Endothelial cell of umbilical vein (primary cell): ENCODE data around the gene ABAT. TPM values are rescaled to one million over a fixed set of nuclear protein-coding genes. Genes with fewer than 3 reads are reported as not detected.

ENCODE experiments used
- BruUV-seq: library from RNA; stranded (reverse); fragments of 400-500 nt; replicated peaks from 2 replicates; lab custom pipeline; 2021; lab: Mats Ljungman, UMichigan
- CTCF ChIA-PET: fragments of 300-600, 350-600 bp; sonication (Branson Sonifier 250); formaldehyde crosslinking; loops from one replicate; lab custom pipeline; 2021; ENCODE audit warnings: antibody characterized with exemption, inconsistent platforms; lab: Charles Lee
- POLR2A ChIA-PET: fragments of 300-600, 350-600 bp; sonication (Branson Sonifier 250); formaldehyde crosslinking; loops from one replicate; lab custom pipeline; 2021; ENCODE audit warnings: antibody characterized with exemption, inconsistent platforms; lab: Charles Lee
- DNase-seq: peaks from one replicate; pipeline ENCODE4 v3.0.0-alpha.2; 2011; ENCODE audit warnings: low read depth, low spot score
- FAIRE-seq: peaks from 2 replicates; lab custom pipeline; 2011; peaks lifted over from hg19 to GRCh38; lab: Jason Lieb, UNC
- H2AFZ ChIP-seq: 2 replicates; pipeline ENCODE4 v1.6.0; 2012; ENCODE audit warnings: low read depth, low read length, control low read depth, inconsistent platforms
- H3K27ac ChIP-seq: 2 replicates; pipeline ENCODE4 v1.5.1; 2011; ENCODE audit warnings: low read depth, mild to moderate bottlenecking, control low read depth, low read length, moderate library complexity; ENCODE audit not compliant: insufficient read depth
- H3K27me3 ChIP-seq, 2 experiments: 2 replicates each; pipeline versions ENCODE4 v1.6.0 to v1.6.1; 2011; ENCODE audit warnings: low read length in 2 of 2, mixed read lengths in 1 of 2; ENCODE audit not compliant: control insufficient read depth in 2 of 2, insufficient read depth in 2 of 2
- H3K36me3 ChIP-seq, 2 experiments: 2 replicates in 1 of 2; 3 replicates in 1 of 2; pipeline ENCODE4 v1.5.1; 2011; ENCODE audit warnings: low read length in 2 of 2, mild to moderate bottlenecking in 1 of 2, moderate library complexity in 1 of 2; ENCODE audit not compliant: control insufficient read depth in 2 of 2, insufficient read depth in 2 of 2; ENCODE audit errors: extremely low read depth in 1 of 2
- H3K4me1 ChIP-seq: 3 replicates; pipeline ENCODE4 v1.5.1; 2011; ENCODE audit warnings: mild to moderate bottlenecking, low read length; ENCODE audit not compliant: control insufficient read depth, insufficient read depth; ENCODE audit errors: extremely low read depth
- H3K4me2 ChIP-seq: 2 replicates; pipeline ENCODE4 v1.6.1; 2011; ENCODE audit warnings: low read length, control low read depth, mixed read lengths; ENCODE audit not compliant: insufficient read depth
- H3K4me3 ChIP-seq, 3 experiments: fragments of 200-600 bp in 1 of 3; sonication (generic), shearing (Covaris generic) in 1 of 3; replicated peaks in 1 of 3; 2 replicates each; pipeline ENCODE4 v1.5.1; 2011 to 2016; ENCODE audit warnings: control low read depth in 3 of 3, low read length in 3 of 3, mild to moderate bottlenecking in 2 of 3, inconsistent platforms in 1 of 3, low read depth in 1 of 3, moderate library complexity in 1 of 3; ENCODE audit not compliant: insufficient read depth in 1 of 3
- H3K79me2 ChIP-seq: 2 replicates; pipeline ENCODE4 v1.6.0; 2012; ENCODE audit warnings: low read length, inconsistent platforms; ENCODE audit not compliant: control insufficient read depth, insufficient read depth
- H3K9ac ChIP-seq: replicated peaks from 2 replicates; pipeline ENCODE3; 2011; ENCODE audit warnings: low read length, control low read depth; ENCODE audit not compliant: insufficient read depth; ENCODE audit errors: extremely low read depth
- H3K9me1 ChIP-seq: replicated peaks from 3 replicates; pipeline ENCODE4 v1.6.0; 2011; ENCODE audit warnings: mild to moderate bottlenecking, low read length; ENCODE audit not compliant: control insufficient read depth, insufficient read depth; ENCODE audit errors: extremely low read depth
- H3K9me3 ChIP-seq: replicated peaks from 2 replicates; pipeline ENCODE4 v1.5.1; 2012; ENCODE audit warnings: low read length, inconsistent platforms; ENCODE audit not compliant: control insufficient read depth, insufficient read depth
- H4K20me1 ChIP-seq: replicated peaks from 2 replicates; pipeline ENCODE3; 2011; ENCODE audit warnings: mild to moderate bottlenecking, low read length; ENCODE audit not compliant: control insufficient read depth, insufficient read depth; ENCODE audit errors: extremely low read depth
- CTCF ChIP-seq, 2 donors: IDR thresholded peaks; 1 replicate in 1 of 2; 2 replicates in 1 of 2; pipeline ENCODE4 v1.5.1; 2011; ENCODE audit warnings: low read length in 2 of 2, mild to moderate bottlenecking in 2 of 2, moderate library complexity in 2 of 2, control low read depth in 1 of 2, inconsistent platforms in 1 of 2, low read depth in 1 of 2; ENCODE audit not compliant: insufficient read depth in 1 of 2; ENCODE audit errors: extremely low read depth in 1 of 2
- EZH2 ChIP-seq: IDR thresholded peaks from 2 replicates; pipeline ENCODE4 v1.6.1; 2012; ENCODE audit warnings: borderline replicate concordance, low read depth, mild to moderate bottlenecking, moderate library complexity, low read length, inconsistent platforms; ENCODE audit not compliant: severe bottlenecking
- FOS ChIP-seq: IDR thresholded peaks from 2 replicates; pipeline ENCODE4 v1.6.1; 2011; ENCODE audit warnings: mild to moderate bottlenecking, low read length, moderate library complexity, borderline replicate concordance; ENCODE audit not compliant: insufficient read depth
- GATA2 ChIP-seq: IDR thresholded peaks from 2 replicates; pipeline ENCODE4 v1.7.0; 2011; ENCODE audit warnings: low read depth, mild to moderate bottlenecking, moderate library complexity, mixed read lengths, low read length; ENCODE audit not compliant: insufficient read length, insufficient read depth
- JUN ChIP-seq: IDR thresholded peaks from 2 replicates; pipeline ENCODE4 v1.6.1; 2011; ENCODE audit warnings: borderline replicate concordance, low read depth; ENCODE audit not compliant: insufficient read length, insufficient read depth
- MAX ChIP-seq: IDR thresholded peaks from 2 replicates; pipeline ENCODE4 v1.6.1; 2011; ENCODE audit not compliant: insufficient read depth, insufficient read length
- MYC ChIP-seq: IDR thresholded peaks from one replicate; pipeline ENCODE4 v1.6.1; 2011; ENCODE audit warnings: mild to moderate bottlenecking, low read depth, low read length
- POLR2A ChIP-seq: IDR thresholded peaks from 2 replicates; pipeline ENCODE4 v1.6.1; 2012; ENCODE audit warnings: low read depth, mild to moderate bottlenecking, control low read depth, low read length
- POLR2AphosphoS5 ChIP-seq: IDR thresholded peaks from 2 replicates; pipeline ENCODE4 v1.6.1; 2012; ENCODE audit warnings: low read depth, mild to moderate bottlenecking, control low read depth, low read length, moderate library complexity; ENCODE audit not compliant: insufficient read depth
- dilution Hi-C: fragments of 300-500 bp; cut with MboI; formaldehyde crosslinking; loops from one replicate; pipeline ENCODE4 v1.15.0; 2019; ENCODE audit warnings: low sequenced_read_pairs; ENCODE audit not compliant: extremely low pct_ligation_motif_present
- intact Hi-C: fragments of 100-400 bp; cut with micrococcal nuclease; formaldehyde crosslinking; loops from one replicate; pipeline ENCODE4 v1.10.0; 2022
- polyA plus RNA-seq, 4 experiments: library from polyadenylated mRNA; depleted of rRNA in 3 of 4; stranded (reverse) in 3 of 4; unstranded in 1 of 4; fragments of >200 nt; gene quantifications; 2 replicates each; pipeline versions ENCODE4 v1.2.1 to v1.2.3, GENCODE V29; 2011 to 2012; ENCODE audit warnings: missing spikeins in 1 of 4
- total RNA-seq: library from RNA; stranded (reverse); gene quantifications from 2 replicates; pipeline ENCODE4 v1.2.3, GENCODE V29; 2021

ABAT gene
- total and polyA plus RNA-seq, 2 donors (not counting 3 experiments of a cell fraction or from before 2014, with no cell fraction given): 1.3 to 1.4 TPM

- no TSS peak for BruUV-seq
- H3K9me3 ChIP-seq: no peaks in the 10 kb centered on the region
- peaks cover 4% of the 10 kb centered on the region for H3K79me2 ChIP-seq
- H3K9ac ChIP-seq: no peak overlapping the region
- CTCF ChIA-PET: interaction anchor here (1.2 to 1.9 kb wide), 4 partner anchors 10 to 60 kb away, joined by 3 to 8 read pairs (median 4); no protein-coding TSS in a partner anchor
- H3K4me1 ChIP-seq: no peaks in the 10 kb centered on the region
- H2AFZ ChIP-seq: no peak overlapping the region
- dilution Hi-C loops: no loop called here
- H3K4me2 ChIP-seq: no peak overlapping the region
- intact Hi-C loops: no loop called here
- TF ChIP-seq EZH2: no peak
- no peak for TF ChIP-seq JUN
- TF ChIP-seq GATA2: no peak
- TF ChIP-seq POLR2A: no peak
- TF ChIP-seq POLR2AphosphoS5: no peak
- peaks cover 14 to 23% of the 10 kb centered on the region in 2 experiments for H3K36me3 ChIP-seq
- H3K27me3 ChIP-seq: no peaks in the 10 kb centered on the region
- POLR2A ChIA-PET: no interaction called here
- H4K20me1 ChIP-seq: peaks cover 4% of the 10 kb centered on the region
- no peaks in the 10 kb centered on the region for H3K9me1 ChIP-seq
- FAIRE-seq: no peak
- no peak for DNase-seq
- no peak overlapping the region for H3K27ac ChIP-seq
- no peak overlapping the region for H3K4me3 ChIP-seq
Observed at GRCh38 chr16:8819411-8820034, 145.1 kb downstream of the ABAT start.

GRCh38 chr16:8822403-8822802, 148.0 kb downstream of the ABAT start:
- intact Hi-C loops (no loop called here), dilution Hi-C loops (no loop called here)
- H3K4me3 ChIP-seq: no peak overlapping the region
- no peaks in the 10 kb centered on the region for H3K27me3 ChIP-seq
- H3K9me1 ChIP-seq: no peaks in the 10 kb centered on the region
- no peaks in the 10 kb centered on the region for H3K9me3 ChIP-seq
- H3K4me2 ChIP-seq: no peak overlapping the region
- ChIA-PET CTCF (interaction anchor here (0.8 kb wide), 1 partner anchor 58 kb away, joined by 4 read pairs; no protein-coding TSS in a partner anchor), POLR2A (no interaction called here)
- H2AFZ ChIP-seq: no peak overlapping the region
- FAIRE-seq: no peak
- H3K36me3 ChIP-seq: peaks cover 12 to 16% of the 10 kb centered on the region in 2 experiments
- DNase-seq: no peak
- no peak overlapping the region for H3K27ac ChIP-seq
- BruUV-seq: no TSS peak
- H4K20me1 ChIP-seq: peaks cover 4% of the 10 kb centered on the region
- H3K79me2 ChIP-seq: peaks cover 4% of the 10 kb centered on the region
- H3K4me1 ChIP-seq: peaks cover 4% of the 10 kb centered on the region
- H3K9ac ChIP-seq: no peak overlapping the region
- TF ChIP-seq JUN: no peak
- no peak for TF ChIP-seq CTCF (IDR thresholded peaks at IDR 0.05; ENCODE audit: extremely low read depth in 1 of 2, insufficient read depth in 1 of 2, low read depth in 1 of 2, low read length in 2 of 2)
- no peak for TF ChIP-seq POLR2AphosphoS5
- TF ChIP-seq MAX: no peak
- no peak for TF ChIP-seq FOS
- TF ChIP-seq EZH2: no peak
- no peak for TF ChIP-seq MYC
- no peak for TF ChIP-seq GATA2
- no peak for TF ChIP-seq POLR2A
